ACC112 (cell line): ENCODE measurements around the gene TTC31.
"Not testable (repeated sequence)": the region's sequence is repeated elsewhere in the genome, so short reads cannot be mapped to it uniquely, and the experiment has no call there.

Source experiments
- H2AFZ ChIP-seq: fragments of 200-600 bp; sonication (generic); one replicate; pipeline ENCODE4 v1.6.0; 2017; ENCODE audit warnings: antibody characterized with exemption, low read length; ENCODE audit not compliant: unreplicated experiment
- H3K27ac ChIP-seq: fragments of 200-600 bp; sonication (generic); 2 replicates; pipeline ENCODE4 v1.5.1; 2014; ENCODE audit warnings: low read depth, mild to moderate bottlenecking, antibody characterized with exemption, low read length, moderate library complexity
- H3K27me3 ChIP-seq: fragments of 200-600 bp; sonication (generic); 2 replicates; pipeline ENCODE4 v1.6.1; 2014; ENCODE audit warnings: mild to moderate bottlenecking, antibody characterized with exemption, low read length, moderate library complexity, mixed read lengths; ENCODE audit not compliant: insufficient read depth
- H3K36me3 ChIP-seq: fragments of 200-600 bp; sonication (generic); 2 replicates; pipeline ENCODE4 v1.6.1; 2016; ENCODE audit warnings: mild to moderate bottlenecking, antibody characterized with exemption, low read length, moderate library complexity, mixed read lengths; ENCODE audit not compliant: insufficient read depth
- H3K4me1 ChIP-seq: fragments of 200-600 bp; sonication (generic); one replicate; pipeline ENCODE4 v1.6.1; 2016; ENCODE audit warnings: low read length, mixed read lengths; ENCODE audit not compliant: insufficient read depth, unreplicated experiment, control insufficient read depth
- H3K4me3 ChIP-seq: fragments of 200-600 bp; sonication (generic); 2 replicates; pipeline ENCODE4 v1.5.1; 2014; ENCODE audit warnings: mild to moderate bottlenecking, low read depth, low read length
- H3K79me2 ChIP-seq: fragments of 200-600 bp; sonication (generic); one replicate; pipeline ENCODE4 v1.6.0; 2016; ENCODE audit warnings: low read length; ENCODE audit not compliant: control insufficient read depth, unreplicated experiment, insufficient read depth

Gene TTC31

GRCh38 chr2:74471332-74472065, 11.4 kb upstream of the TTC31 start:
- peaks cover 4% of the 10 kb centered on the region; the same call in 1 of the 2 replicates for H3K36me3 ChIP-seq
- H3K79me2 ChIP-seq = peaks cover 7% of the 10 kb centered on the region
- H3K4me1 ChIP-seq = peaks cover 9% of the 10 kb centered on the region
- H3K4me3 ChIP-seq = peak overlapping the region; percentile 80
- no peaks in the 10 kb centered on the region for H3K27me3 ChIP-seq
- peak overlapping the region; percentile 67 for H3K27ac ChIP-seq
- peak overlapping the region; percentile 58 for H2AFZ ChIP-seq

DNA sequence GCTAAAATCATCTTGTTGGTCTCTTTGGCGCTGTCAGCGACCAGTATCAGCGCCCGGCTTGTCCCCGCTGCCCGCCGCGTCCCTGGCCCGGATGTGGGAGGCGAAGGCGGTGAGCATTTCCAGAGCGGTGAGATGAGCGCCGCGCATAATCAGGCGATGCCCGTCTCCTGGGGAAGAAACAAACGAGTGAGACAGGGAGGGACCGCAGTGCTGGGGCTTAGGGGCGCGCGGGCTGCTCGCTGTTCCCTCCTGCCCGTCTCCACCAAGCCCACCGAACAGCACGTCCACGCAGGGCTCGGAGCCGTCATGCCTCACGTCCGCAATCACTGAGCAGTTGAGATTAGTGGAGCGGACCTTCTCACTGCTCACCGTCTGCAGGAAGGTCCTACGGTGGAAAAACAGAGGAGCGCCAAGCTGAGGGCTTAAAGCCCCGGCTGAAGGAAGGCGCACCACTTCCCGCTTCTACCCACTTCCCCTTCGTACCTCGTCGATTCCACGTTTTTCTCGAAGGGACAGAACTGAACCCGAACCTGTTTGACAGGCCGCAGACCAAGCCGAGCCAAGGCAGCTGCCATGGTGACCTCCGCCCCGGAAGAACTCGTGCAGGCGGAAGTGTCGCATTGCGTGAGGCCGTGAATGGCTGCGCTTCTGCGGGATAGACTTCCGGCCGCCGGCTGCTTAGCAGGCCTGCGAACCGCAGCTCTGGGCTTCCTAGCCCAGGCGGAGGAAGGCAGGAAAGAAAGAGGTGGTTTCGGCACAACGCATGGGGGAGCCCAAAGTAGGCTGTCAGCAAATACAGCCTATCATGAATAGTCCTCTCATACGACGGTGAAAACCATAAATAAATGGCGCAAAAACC, 10.6 kb upstream of the TTC31 start, which contains the start of gene MRPL53:
MRPL53 (minus strand) TSS at position 595 of the 859 bp plus-strand sequence; CDS start at position 575, 20 bp downstream.
- Histone ChIP-seq H3K4me1 (peaks cover 9% of the 10 kb centered on the region), H3K4me3 (peak within 1 kb of the TSS; percentile 80), H3K79me2 (peaks cover 7% of the 10 kb centered on the region), H3K36me3 (peaks cover 6% of the 10 kb centered on the region; the same call in 1 of the 2 replicates), H3K27ac (peak within 1 kb of the TSS; percentile 67), H3K27me3 (no peaks in the 10 kb centered on the region), H2AFZ (peak within 1 kb of the TSS; percentile 96)

GRCh38 chr2:74472945-74473258, 10.0 kb upstream of the TTC31 start:
- Histone ChIP-seq H3K27ac (peak overlapping the region; percentile 67), H2AFZ (peak overlapping the region; percentile 96), H3K4me3 (peak overlapping the region; percentile 80), H3K36me3 (peaks cover 10% of the 10 kb centered on the region; the same call in 1 of the 2 replicates), H3K27me3 (no peaks in the 10 kb centered on the region), H3K79me2 (peaks cover 7% of the 10 kb centered on the region), H3K4me1 (peaks cover 9% of the 10 kb centered on the region)

DNA sequence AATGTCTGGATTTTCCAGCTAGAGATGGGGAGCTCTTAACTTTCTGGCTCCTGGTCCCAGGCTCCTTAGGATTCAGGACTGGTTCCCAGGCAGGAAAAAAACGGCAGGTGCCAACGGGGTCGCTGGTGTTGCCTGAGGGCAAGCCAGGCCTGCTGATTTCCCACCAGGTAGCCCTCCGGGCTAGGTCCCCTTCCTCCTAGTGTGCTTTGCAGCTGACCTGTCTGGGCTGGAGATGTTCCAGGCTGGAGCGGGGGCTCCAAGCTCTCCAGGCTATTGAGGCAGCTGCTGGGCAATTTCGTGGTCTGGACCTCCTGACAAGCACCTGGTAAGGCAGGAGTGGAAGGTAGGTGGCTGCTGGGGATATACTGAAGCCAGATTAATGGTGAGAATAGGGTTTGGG, 8.4 kb upstream of the TTC31 start:
- Histone ChIP-seq H3K4me1 (peaks cover 9% of the 10 kb centered on the region), H3K79me2 (peaks cover 9% of the 10 kb centered on the region), H3K36me3 (peaks cover 10% of the 10 kb centered on the region; the same call in 1 of the 2 replicates), H3K27me3 (no peaks in the 10 kb centered on the region), H2AFZ (no peak overlapping the region), H3K4me3 (no peak overlapping the region), H3K27ac (no peak overlapping the region)

GRCh38 chr2:74474899-74475298, 8.0 kb upstream of the TTC31 start:
- H3K36me3 ChIP-seq = peaks cover 11% of the 10 kb centered on the region; the same call in 1 of the 2 replicates
- no peak overlapping the region for H2AFZ ChIP-seq
- H3K27me3 ChIP-seq = no peaks in the 10 kb centered on the region

GRCh38 chr2:74481431-74481830, 1.4 kb upstream of the TTC31 start:
- no peak overlapping the region for H2AFZ ChIP-seq

More at GRCh38 chr2:74474899-74475298, 8.0 kb upstream of the TTC31 start:
- H3K4me3 ChIP-seq = no peak overlapping the region
- no peak overlapping the region for H3K27ac ChIP-seq
- H3K79me2 ChIP-seq = peaks cover 9% of the 10 kb centered on the region
- peaks cover 9% of the 10 kb centered on the region for H3K4me1 ChIP-seq

GRCh38 chr2:74481961-74482800, 700 bp upstream of the TTC31 start:
- Histone ChIP-seq H3K4me3 (peak overlapping the region; percentile 94), H3K36me3 (peaks cover 14% of the 10 kb centered on the region; the same call in 1 of the 2 replicates), H3K4me1 (peaks cover 13% of the 10 kb centered on the region), H3K27ac (peak overlapping the region; percentile 75; the same call in 1 of the 2 replicates), H3K27me3 (no peaks in the 10 kb centered on the region), H2AFZ (peak overlapping the region; percentile 90), H3K79me2 (peaks cover 34% of the 10 kb centered on the region)

More at GRCh38 chr2:74481431-74481830, 1.4 kb upstream of the TTC31 start:
- H3K27me3 ChIP-seq = no peaks in the 10 kb centered on the region
- peaks cover 14% of the 10 kb centered on the region; the same call in 1 of the 2 replicates for H3K36me3 ChIP-seq
- peaks cover 13% of the 10 kb centered on the region for H3K4me1 ChIP-seq
- no peak overlapping the region for H3K27ac ChIP-seq
- H3K79me2 ChIP-seq = peaks cover 34% of the 10 kb centered on the region
- H3K4me3 ChIP-seq = peak overlapping the region; percentile 94

DNA sequence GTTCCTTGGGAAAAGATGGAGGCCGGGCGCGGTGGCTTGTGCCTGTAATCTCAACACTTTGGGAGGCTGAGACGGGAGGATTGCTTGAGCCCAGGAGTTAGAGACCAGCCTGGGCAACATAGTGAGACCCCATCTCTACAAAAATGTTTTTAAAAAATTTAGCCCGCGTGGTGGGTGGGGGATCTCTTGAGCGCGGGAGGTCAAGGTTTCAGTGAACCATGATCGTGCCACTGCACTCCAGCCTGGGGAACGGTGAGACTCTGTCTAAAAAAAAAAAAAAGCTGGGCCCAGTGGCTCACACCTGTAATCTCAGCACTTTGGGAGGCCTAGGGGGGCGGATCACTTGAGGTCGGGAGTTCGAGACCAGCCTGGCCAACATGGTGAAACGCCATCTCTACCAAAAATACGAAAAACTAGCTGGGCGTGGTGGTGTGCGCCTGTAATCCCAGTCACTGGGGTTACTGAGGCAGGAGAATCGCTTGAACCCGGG, 839 bp downstream of the TTC31 start:
- not testable (repeated sequence) for H3K27ac ChIP-seq, H2AFZ ChIP-seq, H3K27me3 ChIP-seq, H3K36me3 ChIP-seq
- H3K4me3 ChIP-seq = peak overlapping the region; percentile 94
- H3K79me2 ChIP-seq = peaks cover 34% of the 10 kb centered on the region
- H3K4me1 ChIP-seq = peaks cover 13% of the 10 kb centered on the region

DNA sequence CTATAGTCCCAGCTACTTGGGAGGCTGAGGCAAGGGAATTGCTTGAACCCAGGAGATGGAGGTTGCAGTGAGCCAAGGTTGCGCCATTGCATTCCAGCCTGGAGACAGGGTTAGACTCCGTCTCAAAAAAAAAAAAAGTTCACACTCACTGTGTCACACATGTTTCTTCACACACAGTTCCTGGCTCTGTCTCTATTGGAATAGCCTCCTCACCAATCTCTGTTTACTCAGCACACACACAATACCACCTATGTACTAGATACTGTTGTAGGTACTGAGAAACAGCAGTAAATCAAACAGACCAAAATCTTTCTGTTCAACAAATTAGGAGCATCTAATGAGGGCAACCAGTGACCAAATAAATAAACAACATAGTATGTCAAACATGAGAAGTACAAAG, 3.3 kb downstream of the TTC31 start:
- Histone ChIP-seq H3K4me1 (peaks cover 5% of the 10 kb centered on the region), H2AFZ (no peak overlapping the region), H3K36me3 (no peaks in the 10 kb centered on the region), H3K27ac (no peak overlapping the region), H3K4me3 (no peak overlapping the region), H3K27me3 (no peaks in the 10 kb centered on the region), H3K79me2 (peaks cover 25% of the 10 kb centered on the region)
